Measurements from ENCODE around the gene NAT16. TPM values are rescaled to one million over a fixed set of nuclear protein-coding genes. Genes with fewer than 3 reads are reported as not detected.

Gene NAT16
- total and polyA plus RNA-seq, 10 of the 15 experiments (the other 5 are each of a cell fraction or from before 2014, with no cell fraction given): not detected

- no peak for TF ChIP-seq PRDM15 (CRISPR knock-in tag; IDR thresholded peaks at IDR 0.05)
- no peak for TF ChIP-seq CHD1 (IDR thresholded peaks at IDR 0.05; ENCODE audit: low read depth, low read length)
- peak; percentile 77 for TF ChIP-seq NBN (IDR thresholded peaks at IDR 0.05)
- TF ChIP-seq MAX (IDR thresholded peaks at IDR 0.05; ENCODE audit: low read depth, low read length): no peak; the same call in 1 of the 2 replicates
- no peak for TF ChIP-seq WRNIP1 (IDR thresholded peaks at IDR 0.05; ENCODE audit: borderline replicate concordance, low read depth, low read length)
- no peak for TF ChIP-seq PBX3 (IDR thresholded peaks at IDR 0.05; ENCODE audit: insufficient replicate concordance, low read depth, low read length)
- no peak for TF ChIP-seq ZNF592 (IDR thresholded peaks at IDR 0.05)
- no peak for TF ChIP-seq TARDBP (IDR thresholded peaks at IDR 0.05; ENCODE audit: borderline replicate concordance)
- no peak for TF ChIP-seq USF1 (IDR thresholded peaks at IDR 0.05; ENCODE audit: borderline replicate concordance, extremely low read length, insufficient read depth, low read depth, low read length)
- no peak for TF ChIP-seq RBBP5 (conservative IDR thresholded peaks at IDR 0.05)
- peak; percentile 94 for TF ChIP-seq ZBTB40 (IDR thresholded peaks at IDR 0.05; ENCODE audit: borderline replicate concordance)
- TF ChIP-seq JUNB (IDR thresholded peaks at IDR 0.05): peak; percentile 40; the same call in 1 of the 2 replicates
- TF ChIP-seq TCF3 (IDR thresholded peaks at IDR 0.05; ENCODE audit: borderline replicate concordance, insufficient read depth, low read depth, low read length): no peak
- TF ChIP-seq YBX1 (IDR thresholded peaks at IDR 0.05): no peak
These were observed 37.5 kb upstream of the NAT16 start, which contains the start of the genes PLOD3 and ZNHIT1 (continued) for GRCh38 chr7:101217388-101218235.

Measured in GM12878 (cell line).